GM20431 (cell line): ENCODE data around the gene PRR18.

ENCODE experiments used
- in situ Hi-C: fragments of 300-500 bp; cut with MseI, MboI; formaldehyde crosslinking; loops from one replicate; pipeline ENCODE4 v1.15.0; 2020; ENCODE audit warnings: low sequenced_read_pairs; ENCODE audit not compliant: unreplicated experiment

Gene PRR18

DNA sequence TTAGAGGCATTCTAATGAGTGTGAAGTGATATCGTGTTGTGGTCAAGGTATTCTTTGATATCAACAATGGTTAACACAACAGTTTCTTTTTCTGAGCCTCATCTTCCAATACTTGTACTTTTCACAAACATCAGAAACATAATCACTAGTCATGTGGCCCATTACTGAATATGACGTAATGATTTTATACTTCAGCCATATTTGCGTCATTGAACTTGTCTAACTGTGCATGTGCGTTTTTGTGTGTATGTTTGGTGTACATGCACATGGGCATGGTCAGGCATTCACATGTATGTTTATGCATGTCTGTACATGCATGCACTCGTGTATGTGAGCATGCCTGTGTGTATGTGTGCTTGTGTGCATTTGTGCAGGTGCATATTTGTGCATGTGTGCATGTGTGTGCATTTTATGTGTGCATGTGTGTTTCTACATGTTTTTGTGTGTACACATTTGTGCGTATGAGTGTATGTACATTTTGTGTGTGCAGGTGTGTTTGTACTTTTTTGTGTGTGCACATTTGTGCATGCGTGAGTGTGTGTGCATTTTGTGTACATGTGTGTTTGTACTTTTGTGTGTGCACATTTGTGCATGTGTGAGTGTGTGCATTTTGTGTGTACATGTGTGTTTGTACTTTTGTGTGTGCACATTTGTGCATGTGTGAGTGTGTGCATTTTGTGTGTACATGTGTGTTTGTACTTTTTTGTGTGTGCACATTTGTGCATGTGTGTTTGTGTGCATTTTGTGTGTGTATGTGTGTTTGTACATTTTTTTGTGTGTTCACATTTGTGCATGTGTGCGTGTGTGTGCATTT is 29.4 kb downstream of the PRR18 start:
- in situ Hi-C loops = loop anchor here (25.0 kb wide), 1 partner anchor 134 kb away; no protein-coding TSS in a partner anchor

DNA sequence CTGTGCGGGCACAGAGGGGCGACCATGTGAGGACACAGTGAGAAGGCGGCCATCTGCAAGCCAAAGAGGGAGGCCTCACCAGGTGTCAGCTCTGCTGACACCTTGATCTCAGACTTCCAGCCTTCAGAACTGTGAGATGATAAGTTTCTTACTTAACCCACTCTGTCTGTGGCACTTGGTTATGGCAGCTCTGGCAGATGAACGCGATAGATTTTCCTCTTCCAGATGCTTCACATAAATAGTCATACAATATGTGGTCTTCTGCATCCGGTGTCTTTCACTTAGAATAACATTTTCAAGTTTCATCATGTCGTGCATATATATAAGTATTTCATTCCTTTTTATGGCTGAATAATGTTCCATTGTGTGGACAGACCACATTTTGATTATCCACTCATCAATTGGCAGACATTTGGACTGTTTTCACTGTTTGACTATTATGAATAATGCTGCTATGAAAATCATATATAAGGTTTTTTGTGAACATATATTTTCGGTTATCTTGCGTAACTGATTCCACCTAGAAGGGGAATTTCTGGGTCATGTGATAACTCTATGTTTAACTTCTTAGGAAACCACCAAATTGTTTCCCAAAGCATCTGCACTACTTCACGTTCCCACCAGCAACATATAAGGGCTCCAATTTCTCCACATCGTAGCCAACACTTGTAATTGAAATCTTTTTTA is 30.2 kb downstream of the PRR18 start:
- in situ Hi-C loops = loop anchor here (25.0 kb wide), 1 partner anchor 134 kb away; no protein-coding TSS in a partner anchor

DNA sequence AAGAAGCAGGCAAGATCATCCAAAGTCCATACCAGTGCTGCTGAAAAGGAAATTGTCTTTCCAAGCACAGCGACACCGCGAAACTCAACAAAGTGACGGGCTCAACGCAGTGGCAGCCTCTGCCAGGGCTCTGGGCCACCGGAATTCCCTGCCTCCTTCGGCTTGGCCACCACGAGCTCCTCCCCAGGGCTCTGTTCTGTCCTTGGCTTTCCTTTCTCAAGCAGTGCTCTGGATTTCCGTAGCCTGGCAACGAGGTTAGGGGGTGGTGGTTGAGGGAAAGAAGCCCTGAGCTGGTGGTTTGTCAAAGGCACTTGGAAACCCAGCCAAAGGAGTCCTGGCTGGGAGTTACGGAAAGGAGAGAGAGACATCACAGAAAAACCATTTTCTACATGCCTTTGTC is 31.2 kb downstream of the PRR18 start:
- in situ Hi-C loops = loop anchor here (25.0 kb wide), 1 partner anchor 135 kb away; no protein-coding TSS in a partner anchor

DNA sequence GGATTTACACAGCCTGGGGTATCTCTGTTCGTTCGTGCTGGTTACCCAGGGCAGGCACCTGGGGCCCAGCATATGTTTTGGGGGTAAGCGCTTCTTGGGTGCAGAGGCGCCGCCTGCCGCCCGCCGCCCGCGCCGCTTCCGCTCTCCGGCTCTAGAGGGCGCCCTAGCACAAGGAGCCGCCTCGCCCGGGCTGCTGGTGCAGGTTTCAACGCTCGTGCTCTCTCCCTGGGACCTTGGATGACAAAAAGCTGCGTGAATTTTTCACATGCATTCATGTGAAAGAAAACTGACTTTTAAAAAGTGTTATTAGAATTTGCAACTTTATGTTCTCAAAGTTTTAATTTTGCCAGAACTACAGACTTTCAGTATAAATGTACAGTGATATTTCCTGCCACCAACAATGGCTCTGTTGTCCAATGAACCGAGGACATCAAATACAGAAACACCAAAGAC is 32.5 kb downstream of the PRR18 start:
- in situ Hi-C loops = loop anchor here (25.0 kb wide), 1 partner anchor 137 kb away; no protein-coding TSS in a partner anchor

DNA sequence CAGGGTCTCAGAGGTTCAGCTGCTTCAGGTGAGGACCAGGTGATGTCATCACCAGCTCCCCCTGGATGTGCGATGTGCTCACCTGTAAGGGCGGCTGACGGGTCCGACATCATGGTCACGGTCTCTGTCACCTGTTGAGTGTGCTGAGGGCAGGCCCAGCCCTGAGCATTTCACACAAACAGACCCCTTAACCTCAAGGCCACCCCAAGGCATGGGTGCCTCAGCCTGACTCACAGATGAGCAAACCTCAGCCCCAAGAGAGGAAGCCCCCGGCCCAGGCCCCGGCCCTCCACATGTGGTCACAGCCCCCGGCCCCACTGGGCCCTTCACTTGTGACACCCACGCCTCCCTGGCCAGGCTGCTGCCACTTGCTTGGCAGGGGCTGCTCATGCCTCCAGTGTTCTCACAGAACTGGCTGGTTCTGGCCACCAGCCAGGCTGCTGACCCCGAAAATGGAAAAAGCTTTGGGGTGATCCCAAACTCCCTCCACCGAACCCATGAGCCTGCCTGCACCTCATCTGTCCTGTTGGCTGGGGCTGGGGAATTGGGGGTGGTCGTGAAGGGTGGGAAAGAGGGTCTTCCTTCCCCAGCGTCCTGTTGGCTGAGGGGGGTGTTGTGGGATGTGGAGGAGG is 33.3 kb downstream of the PRR18 start:
- in situ Hi-C loops = loop anchor here (25.0 kb wide), 1 partner anchor 137 kb away; no protein-coding TSS in a partner anchor

DNA sequence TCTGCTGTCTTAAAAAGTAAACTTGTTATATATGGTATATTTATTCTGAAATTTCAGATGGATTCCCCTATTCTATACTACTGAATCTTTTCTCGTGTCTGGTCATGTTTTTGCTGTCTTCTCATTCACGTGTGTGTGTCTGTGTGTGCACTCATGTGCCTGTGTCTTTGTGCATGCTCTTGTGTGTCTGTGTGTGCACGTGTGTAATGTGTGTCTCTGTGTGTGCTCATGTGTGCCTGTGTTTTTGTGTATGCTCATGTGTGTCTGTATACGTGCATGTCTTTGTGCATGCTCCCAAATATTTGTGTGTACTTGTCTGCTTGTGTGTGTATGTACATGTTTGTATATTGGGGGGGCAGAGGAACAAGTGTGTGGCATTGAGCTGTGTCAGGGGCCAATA is 34.0 kb downstream of the PRR18 start:
- in situ Hi-C loops = no loop called here

DNA sequence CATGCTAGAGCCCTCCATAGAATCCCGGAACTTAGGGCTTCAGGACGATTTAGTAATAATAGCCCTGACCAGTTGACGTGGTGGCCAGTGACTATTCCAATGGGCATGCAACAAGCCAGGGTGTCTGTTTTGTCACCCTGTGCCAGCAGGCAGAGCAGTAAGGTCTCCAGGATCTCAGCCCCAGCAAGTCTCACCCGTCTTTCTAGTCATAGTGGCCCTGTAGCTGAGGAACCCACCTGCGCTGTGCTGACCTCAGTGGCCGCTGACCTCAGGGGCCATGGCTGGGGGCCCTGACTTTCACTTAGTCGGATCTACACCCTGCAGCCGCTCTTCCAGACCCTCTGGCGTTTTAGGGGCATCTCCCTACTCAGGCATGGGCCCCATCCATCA is 36.8 kb downstream of the PRR18 start:
- in situ Hi-C loops = no loop called here

DNA sequence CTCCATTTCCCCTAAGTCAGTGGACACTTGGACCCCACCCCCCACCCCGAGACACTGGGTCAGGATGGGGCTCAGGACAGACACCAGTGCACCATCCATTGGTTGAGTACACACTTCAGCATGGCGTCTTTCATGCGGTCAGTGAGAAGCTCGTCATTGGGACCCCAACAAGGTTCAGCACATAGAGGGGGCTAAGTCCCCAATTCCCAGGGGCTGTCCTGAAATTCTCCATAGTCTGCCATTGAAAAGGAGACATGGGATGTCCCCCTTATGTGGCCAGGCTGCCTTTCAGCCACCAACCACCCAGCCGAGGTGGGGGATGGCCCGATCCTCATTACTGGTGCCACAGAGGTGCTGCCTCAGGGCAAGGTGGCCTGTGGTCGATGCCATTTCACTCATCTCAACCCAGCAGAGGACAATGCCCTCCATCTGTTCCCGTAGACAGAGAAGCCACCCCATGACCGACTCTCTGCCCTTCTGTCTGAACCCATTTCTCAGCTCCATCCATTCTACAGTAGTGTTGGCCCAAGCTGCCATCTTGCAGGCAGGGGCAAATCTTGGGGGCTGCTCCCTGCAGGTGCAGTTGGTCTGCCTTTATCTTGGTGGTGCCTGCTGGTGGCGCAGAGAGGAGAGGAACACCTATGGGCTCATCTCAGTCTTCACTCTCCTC is 37.4 kb downstream of the PRR18 start:
- in situ Hi-C loops = no loop called here

DNA sequence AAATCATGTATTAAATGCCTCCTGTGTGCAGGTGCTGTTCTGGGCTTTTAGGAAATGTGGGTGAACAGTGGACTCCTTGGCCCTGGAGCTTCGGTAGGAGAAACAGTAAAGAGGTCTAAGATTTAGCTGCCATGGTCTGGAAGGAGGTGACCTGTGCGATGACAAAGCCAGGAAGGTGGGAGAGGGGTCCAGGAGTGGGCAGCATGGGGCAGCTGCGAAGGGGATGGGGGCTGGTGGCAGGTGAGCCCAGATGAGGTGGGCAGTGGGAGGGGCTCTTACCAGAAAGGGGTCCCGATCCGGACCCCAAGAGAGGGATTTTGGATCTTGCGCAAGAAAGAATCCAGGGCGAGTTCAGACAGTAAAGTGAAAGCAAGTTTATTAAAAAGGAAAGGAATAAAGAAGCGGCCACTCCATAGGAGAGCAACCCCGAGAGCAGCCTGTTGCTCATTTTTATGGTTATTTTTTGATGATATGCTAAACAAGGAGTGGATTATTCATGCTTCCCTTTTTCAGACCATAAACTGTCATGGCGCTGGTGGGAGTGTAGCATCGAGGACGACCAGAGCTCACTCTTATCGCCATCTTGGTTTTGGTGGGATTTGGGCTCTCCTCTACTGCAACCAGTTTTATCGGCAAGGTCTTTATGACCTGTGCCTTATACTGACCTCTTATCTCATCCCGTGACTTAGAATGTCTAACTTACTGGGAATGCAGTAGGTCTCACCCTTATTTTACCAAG is 38.7 kb downstream of the PRR18 start:
- in situ Hi-C loops = no loop called here

DNA sequence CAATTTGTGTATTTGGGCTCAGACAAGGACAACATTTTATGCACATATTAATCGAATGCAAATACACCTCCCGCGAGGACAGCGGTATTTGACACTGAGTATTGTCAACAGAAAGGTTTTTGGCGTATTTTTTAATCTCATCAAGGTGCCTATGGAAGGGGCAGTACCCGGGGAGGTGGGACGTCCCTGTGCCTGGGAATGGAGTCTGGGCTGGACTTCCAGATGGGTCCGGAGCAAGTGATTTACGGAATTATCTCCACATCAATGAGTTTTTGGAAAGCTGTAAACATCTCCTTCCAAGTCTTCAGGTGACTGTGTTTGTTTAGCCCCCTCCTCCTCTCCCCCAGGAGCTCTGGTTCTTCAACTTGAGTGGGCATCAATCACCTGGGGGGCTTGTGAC is 39.8 kb downstream of the PRR18 start:
- in situ Hi-C loops = no loop called here

DNA sequence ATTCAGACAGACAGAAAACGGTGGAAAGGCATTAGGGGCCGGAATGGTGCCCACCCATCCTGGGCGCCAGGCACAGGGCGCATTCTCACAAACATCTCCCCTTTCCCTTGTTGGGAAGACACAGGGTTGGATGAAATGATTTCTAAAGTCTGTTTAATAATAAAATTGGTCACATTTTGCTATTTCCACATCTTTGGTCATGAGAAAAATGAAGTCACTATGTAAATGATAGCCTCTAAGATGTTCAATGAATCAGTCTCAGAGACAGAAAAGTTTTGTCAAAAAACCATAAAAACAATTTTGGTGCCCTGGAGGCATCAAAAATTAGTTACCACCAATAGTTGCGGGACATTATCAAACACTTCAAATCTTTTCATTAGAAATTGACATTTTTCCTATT is 40.7 kb downstream of the PRR18 start:
- in situ Hi-C loops = no loop called here

DNA sequence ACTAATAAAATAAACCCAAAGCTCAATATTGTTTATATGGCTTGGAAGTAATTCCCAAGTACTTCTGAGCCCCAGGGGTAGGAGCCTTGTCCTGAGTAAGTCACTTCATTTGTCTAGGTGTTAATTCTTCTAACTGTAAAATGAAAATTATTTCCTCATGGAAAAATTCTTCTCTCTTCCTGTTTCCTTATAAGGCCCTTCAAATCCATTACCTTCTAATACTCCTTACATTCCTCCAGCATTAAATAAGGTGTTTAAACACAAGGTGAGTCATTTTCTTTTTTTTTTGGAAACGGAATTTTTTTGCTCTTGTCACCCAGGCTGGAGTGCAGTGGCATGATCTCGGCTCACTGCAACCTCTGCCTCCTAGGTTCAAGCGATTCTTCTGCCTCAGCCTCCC is 41.9 kb downstream of the PRR18 start:
- in situ Hi-C loops = no loop called here

DNA sequence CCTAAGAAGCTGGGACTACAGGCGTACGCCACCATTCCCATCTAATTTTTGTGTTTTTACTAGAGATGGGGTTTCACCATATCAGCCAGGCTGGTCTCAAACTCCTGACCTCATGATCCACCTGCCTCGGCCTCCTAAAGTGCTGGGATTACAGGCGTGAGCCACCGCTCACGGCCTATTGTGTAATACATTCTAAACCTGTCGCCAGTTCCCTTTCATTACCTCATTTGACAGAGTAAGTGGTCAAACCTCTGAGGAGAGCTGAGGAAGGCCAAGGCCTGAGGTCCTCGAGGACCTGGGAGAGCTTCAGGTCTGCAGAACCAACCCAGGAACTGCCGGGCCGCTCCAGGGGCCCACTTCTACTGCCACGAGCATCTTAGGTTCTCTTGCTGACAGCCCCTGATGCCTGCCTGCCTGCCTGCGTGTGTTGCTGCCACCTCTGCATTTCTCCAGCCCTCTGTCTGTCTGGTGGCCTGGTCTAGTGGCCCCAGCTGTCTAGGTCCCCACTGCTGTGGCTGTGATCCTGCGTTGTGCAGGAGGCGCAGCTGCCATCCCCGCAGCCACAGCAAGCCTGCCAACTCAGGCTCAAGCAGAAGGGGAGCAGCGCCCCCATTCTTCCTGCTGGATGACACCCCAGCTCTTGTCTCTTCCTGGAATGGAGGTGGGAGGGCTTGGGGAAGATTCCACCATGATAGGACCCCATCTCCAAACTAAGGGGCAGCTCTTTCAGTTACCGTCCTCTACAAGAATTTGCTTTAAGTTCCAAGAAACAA is 45.3 kb downstream of the PRR18 start:
- in situ Hi-C loops = no loop called here

DNA sequence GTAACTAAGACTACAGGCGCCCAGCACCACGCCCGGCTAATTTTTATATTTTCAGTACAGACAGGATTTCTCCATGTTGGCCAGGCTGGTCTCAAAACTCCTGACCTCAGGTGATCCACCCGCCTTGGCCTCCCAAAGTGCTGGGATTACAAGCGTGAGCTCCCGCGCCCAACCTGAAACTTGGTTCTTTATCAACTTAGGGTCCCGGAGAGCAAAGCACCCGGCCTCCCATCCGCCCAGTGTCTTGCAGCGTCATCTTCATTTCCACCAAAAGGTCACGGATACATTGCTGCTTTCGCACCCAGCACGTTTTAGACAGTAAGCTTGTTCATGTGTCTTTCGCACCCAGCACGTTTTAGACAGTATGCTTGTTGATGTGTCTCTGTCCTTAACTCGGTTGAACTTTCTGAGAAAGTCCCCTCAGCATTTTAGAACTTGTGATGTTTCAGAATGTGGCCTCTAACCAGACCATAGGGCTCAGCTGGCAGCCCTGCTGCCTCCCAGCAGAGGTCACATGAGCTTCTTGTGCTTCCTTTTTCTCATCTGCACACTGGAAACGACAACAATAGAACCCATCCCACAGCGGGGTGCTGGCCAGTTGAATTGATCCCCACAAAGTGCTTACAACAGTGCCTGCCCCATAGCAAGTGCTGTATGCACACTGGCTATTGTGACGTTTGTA is 48.8 kb downstream of the PRR18 start:
- in situ Hi-C loops = no loop called here

DNA sequence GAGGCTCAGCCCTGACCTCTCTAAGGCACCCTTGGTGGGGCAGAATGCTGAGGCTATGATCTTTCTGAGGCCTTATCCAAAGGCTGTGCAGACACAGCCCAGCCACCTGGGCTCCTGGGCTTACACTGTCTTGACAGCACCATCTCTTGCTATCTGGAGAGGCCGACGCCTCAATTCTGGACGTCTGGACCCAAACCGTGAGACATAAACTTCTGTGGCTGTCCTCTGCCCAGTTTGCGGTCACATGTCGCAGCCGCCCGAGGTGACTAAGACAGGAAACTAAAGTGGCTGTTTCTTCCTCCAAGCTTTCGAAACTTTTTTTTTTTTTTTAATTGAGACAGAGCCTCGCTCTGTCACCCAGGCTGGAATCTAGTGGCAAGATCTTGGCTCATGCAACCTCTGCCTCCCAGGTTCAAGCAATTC is 49.3 kb downstream of the PRR18 start:
- in situ Hi-C loops = no loop called here

DNA sequence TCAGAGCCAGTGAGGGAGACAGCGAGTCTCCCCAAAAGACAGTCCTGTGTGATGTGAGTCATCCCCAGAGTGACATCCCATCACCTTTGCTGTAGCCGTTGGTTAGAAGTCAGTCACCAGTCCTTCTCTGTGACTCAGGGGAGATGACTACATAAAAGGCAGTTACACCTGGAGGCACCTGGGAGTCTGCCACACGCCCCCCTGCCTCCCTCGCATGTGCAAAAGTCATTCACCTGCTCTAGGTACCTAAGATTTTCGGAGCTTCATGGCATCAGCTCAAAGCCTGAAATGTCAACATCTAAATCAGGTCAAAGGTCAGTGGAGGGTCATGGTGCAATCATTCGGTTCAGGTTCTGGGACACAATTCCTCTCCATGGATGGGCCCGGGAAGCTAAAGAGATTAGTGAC is 50.3 kb downstream of the PRR18 start:
- in situ Hi-C loops = no loop called here
